Measurements from ENCODE around the gene ZNHIT2.
"Not testable (repeated sequence)": the region's sequence is repeated elsewhere in the genome, so short reads cannot be mapped to it uniquely, and the experiment has no call there.

ZNHIT2 gene

GRCh38 chr11:65133724-65134123 lies 16.2 kb upstream of the ZNHIT2 start:
- no peak for DNase-seq

DNA sequence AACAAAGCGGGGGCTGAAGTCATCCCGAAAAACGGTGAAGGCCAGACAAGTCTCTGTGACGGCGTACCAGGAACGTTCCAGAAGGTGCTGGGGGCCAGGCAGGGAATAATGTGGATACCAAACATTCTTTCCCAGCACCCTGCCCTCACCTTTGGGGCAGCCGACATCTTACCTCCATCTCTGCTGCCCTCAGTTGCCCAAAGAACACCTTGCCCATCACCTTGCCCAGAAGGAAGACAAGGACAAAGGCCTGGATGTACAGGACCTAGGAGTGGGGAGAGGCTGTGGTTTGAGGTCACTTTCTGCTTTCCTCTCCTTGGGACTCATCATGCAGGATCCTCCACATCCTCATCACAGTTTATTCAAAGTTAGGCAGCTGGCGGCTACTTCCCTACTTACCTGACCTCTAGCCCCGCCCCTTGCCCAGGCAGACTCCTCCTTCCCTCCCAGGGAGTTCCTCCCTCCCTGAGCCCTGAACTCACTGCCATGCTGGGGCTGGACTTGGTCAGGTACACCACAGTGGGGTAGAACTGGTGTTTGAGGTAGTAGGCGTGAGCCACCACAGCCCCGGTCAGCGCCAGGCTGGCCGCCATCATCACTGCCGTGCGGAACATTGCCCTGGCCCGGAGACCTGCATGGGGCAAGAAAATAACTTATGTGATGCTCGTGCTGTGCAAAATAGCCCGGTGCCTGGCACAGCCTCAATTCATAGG lies 15.6 kb upstream of the ZNHIT2 start:
- DNase-seq = no peak

DNA sequence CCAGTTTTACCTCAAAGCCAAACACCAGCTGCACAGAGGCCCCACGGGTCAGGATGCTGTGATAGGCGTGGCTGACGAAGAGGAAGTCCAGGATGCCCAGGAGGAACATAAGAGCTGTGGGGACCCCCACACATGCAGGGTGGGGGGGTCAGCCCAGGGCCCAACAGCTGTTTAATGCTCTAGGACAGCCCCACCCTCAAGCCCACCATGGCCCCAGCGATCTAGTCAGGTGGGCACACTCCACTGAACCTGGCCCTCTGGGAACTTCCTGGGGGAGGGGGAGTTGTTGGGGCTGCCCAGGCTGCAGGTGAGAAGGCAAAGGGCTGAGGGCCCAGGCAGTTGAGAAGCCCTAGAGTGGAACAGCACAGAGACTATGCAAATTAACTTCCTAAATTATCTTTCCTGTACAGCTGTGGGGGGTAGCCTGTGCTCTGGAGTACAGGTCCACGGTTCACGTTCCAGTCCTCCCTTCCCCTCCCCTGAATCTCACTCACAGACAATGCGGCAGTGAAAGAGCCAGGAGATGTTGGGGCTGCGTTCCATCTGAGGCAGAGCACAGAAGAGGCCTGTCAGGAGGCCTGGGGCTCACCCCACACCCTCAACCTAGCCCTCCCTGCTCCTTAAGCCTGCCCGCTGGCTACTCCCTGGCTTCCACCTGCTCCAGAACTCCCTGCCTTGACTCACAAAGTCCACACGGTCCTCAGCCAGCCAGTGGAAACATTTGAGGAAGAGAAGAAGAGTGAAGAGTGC lies 14.9 kb upstream of the ZNHIT2 start:
- no peak for DNase-seq

DNA sequence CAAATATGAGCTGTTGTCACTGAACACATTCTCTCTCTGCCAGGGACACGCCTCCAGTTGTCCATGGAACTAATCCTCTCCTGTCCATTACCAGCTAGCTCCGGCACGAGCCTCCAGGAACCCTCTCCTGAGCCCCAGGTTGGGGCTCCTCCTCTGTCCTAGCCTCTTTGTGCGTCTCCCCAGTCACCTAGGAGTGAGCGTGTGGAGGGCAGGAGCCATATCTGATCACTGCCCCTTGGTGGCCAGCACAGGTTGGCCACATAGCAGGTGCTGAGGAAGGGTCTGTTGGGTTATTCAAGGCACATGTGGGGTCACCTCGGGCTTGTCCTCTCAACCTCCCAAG lies 14.4 kb upstream of the ZNHIT2 start:
- no peak for DNase-seq

DNA sequence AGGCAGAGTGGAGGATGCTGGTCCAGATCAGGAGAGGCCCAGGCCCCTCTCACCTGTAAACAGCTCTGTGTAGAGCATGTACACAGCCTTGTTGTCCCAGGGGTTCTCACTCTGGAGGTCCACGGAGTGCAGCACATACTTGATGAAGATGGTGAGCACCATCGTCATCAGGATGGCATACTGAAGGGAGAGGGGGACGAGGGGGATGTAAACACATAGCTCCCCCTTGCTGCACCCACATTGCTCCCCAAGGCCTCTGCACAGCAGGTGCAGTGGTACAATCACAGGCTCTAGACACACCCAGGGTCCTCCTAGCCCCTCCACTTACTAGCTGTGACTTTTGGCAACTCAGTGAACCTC lies 13.9 kb upstream of the ZNHIT2 start:
- DNase-seq = no peak

DNA sequence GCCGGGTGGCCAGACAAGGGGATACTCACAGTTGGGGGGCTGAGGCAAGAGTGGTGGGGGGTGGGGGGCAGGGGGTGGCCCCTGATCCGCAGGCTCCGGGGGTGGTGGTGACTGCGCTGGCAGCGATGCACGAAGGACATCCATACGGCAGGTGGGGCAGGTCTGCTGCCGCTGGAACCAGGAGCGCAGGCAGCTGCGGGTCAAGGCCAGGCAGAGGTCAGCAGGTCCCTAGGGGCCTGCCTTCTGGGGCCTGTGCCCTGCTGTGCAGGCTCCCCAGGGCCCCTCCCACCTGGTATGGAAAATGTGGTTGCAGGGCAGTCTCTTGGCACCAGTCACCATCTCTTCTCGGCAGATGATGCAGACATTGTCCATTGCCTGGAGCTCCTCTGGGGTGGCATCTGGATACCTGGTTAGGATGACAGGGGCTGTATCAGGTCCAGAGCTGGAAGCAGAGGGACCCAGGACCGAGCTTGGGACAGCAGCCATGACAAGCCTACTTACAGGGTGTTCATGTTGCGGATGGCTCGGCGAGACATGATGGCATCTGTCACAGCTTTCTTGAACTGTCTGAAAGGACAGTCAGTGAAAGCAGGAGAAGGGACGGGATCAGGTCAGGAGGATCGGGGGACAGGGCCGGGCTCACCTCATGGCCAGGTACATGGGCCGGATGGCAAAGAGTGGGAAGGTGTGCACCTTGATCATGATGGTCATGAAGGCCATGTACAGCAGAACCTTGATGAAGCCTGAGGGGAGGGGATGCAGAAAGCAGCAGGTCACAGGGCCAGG lies 13.3 kb upstream of the ZNHIT2 start:
- no peak for DNase-seq

- DNase-seq = no peak
Observed at GRCh38 chr11:65129649-65130441, 12.3 kb upstream of the ZNHIT2 start.

DNA sequence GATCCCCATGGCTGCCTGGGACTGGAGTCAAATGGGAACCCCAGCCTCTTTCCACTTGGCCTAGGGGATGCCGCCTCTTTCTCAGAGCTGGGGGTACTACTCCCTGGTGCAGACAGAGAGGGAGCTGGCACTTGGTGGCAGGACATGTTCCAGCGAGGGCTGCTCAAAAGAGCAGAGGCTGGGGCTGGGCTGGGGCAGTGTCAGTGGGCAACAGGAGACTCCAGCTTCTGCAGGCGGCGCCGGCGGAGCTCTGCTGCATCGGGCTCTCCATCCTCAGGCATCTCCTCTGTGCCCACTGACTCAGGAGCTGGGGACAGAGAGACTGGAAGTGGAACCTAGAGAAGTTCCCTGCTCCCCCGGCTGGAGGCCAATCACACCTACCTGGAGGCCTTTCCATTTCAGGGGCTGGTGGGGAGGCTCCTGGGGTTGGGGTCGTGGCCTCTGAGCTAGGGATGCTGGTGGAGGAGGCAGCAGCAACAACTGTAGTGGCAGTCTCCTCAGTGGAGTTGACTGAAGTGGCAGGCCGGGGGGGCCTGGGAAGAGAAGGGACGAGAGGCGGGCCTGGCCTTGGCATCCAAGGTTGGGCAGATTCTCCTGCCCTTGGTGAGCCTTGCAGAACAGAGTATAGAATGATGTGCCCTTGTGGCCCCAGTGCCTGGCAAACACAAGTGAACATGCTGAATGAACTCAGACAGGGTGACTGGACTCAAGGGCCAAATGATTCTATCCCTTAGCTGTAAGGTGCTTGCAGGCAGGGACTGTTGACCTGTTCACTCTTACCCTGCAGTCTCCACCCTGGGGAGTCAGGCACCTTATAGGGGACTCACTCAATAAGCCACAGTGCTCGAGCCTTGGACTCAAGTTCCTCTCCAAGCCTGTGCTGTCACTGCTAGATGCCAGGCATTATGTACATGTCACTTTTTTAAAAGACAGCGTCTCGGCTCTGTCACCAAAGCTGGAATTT lies 11.0 kb upstream of the ZNHIT2 start:
- no peak for DNase-seq

DNA sequence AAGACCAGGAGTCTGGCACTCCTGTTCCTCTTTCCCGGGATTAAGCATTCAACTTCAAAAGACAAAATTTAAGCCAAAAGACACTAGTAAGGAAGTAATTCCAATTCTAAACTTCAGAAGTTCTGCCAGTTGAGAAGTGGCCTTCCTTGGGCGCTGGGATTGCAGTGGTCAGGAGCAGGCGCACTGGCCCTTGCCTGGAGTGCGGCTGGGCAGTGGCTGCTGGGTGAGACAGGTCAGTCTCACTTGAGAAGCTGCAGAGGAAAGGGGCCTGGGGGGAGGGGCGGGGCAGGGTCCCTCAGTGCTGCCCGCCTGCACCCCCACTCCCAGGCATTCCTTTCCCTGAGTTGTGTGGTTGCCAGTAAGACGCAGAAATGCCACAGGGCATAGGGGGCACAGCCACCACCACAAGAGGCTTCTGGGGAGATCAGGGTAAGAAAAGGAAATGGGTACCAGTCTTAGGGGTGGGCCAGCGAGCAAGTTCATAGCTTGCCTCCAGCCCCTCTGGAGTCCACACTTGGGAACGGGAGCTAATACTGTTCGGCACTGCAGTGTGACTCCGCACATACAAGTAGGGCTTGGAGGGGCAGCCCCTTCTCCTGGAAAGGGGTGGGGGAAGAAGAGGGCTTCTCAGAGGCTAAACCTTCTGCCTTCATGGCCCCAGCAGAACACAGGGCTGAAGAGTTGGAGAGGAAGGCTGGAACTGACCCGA lies 10.1 kb upstream of the ZNHIT2 start:
- DNase-seq = no peak

DNA sequence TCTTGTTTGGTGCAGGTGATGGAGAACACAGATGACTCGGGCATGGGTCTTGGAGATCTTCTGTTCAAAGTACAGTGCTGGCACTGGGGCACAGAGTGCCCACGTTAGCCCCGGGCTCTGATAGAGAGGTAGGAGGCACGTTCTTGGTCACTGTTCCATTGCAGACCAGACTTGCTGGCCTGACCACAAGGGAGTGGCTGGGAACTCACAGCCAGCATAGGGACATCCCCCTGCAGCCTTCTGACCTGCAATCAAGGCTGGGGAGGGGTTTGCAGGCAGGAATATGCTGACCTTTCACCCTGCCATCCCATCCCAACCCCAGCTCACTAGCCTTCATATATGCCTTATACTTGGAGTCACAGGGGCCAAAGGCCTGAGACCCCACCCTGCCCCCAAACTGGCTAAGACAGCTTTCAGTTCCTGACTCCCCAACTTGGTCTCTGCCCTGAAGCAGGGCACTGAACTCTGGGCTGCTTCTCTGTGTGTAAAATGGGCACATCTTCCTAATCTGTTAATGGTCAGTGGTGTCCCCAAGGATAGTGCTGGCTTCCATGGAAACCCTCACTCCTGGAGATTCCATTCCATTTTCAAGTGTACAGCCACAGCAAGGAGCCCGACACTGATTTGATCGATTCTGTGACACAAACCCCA lies 9.2 kb upstream of the ZNHIT2 start:
- DNase-seq = no peak

- no peak for DNase-seq
Observed at GRCh38 chr11:65125197-65126056, 7.9 kb upstream of the ZNHIT2 start.

- no peak for DNase-seq
Observed at GRCh38 chr11:65124480-65125196, 7.1 kb upstream of the ZNHIT2 start.

DNA sequence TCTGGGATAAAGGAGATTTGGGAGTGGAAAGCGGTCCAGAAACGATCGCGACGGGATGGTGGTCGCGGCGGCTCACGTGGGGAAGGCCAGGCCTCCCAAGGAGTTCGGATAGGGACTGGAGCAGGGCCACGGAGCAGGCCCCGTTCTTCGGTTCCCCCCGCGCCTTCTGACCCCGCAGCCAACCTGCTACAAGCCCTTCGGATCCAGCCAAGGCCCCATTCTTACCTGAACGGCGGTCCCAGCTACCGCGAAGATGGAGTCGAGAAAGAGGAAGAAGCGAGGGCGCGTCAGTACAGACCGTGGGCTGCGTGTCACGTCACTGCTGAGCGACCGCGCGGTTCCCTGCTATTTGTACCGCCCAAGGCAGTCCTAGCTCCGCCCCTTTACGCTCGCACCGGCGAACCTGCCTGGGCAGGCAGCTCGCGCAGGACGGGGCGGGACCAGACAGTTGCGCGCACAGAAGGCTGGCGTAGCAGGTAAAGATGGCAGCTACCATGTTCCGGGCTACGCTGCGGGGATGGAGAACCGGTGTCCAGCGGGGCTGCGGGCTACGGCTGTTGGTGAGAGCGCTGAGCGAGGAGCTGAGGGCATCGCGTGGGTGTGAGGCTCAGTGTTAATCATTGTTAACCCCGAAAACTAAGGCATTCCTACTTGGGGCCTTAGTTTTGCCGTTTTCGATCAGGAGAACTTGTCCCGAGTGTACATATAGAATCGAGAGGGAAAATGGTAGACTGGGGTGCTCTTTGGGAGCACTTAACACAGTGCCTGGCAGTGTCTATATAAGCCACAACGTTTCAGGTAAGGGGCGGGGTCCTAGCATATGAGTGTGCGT lies 4.6 kb upstream of the ZNHIT2 start, which contains the start of the genes FAU and MRPL49:
FAU (minus strand) TSS at position 270 of the 832 bp plus-strand sequence. CDS start 321 bp downstream, outside the sequence.
MRPL49 (plus strand) TSS at position 457 of the 832 bp plus-strand sequence; CDS start at position 483, 26 bp downstream.
- peak; percentile 99 for DNase-seq

- DNase-seq = no peak
Observed at GRCh38 chr11:65121447-65121864, 4.0 kb upstream of the ZNHIT2 start.

DNA sequence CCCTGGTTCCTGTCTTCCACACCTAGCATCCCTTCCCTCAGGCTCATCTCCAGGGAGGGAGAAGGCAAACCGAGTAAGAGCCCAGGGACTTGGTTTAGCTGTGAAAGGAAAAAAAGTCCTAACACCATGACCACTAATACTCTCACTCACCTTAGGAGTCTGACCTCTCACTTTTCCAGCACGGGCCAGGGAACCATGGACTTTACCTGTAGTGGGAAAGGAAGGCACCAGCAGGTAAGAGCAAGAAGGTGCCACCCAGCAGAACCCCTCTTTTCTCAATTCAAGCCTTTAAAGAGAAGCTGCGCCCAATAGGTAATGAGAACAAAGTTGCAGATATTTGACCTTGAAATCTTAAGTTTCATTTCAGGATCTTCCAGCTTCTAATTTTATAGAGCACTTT lies 3.3 kb upstream of the ZNHIT2 start:
- DNase-seq = no peak

DNA sequence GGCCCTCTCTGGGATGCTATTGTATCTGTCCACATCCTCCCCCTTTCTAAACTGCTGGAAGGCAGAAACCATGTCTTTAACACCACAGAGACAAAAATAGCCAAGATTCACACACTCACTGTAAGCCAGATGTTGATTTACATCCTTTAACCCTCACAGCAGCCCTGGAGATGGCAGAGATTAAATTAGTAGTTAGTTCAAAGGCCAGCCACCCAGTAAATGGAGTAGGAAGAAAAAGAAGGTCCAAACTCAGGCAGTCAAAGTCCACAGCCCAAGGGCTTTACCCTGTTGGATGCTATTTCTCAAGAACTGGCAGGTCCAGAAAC lies 2.1 kb upstream of the ZNHIT2 start:
- DNase-seq = no peak

GRCh38 chr11:65118891-65119669 lies 1.6 kb upstream of the ZNHIT2 start:
- not testable (repeated sequence) for DNase-seq
